NCI-H1092 (cell line): ENCODE data around the gene SLC25A27.
A peak's percentile ranks its signal among the peaks of the same experiment; 100 is the strongest.
"Not testable (repeated sequence)": the region's sequence is repeated elsewhere in the genome, so short reads cannot be mapped to it uniquely, and the experiment has no call there.

ENCODE experiments used
- DNase-seq: peaks from one replicate; lab custom pipeline; 2025; lab: John Stamatoyannopoulos, UW

The SLC25A27 gene

GRCh38 chr6:46652603-46653438 lies at the start of gene SLC25A27, which contains the start of gene CYP39A1:
Gene SLC25A27, plus strand, starts transcription at chr6:46652975. Its CDS starts 218 bp downstream, at chr6:46653193.
Gene CYP39A1, minus strand, starts transcription at chr6:46652818. Its CDS starts 236 bp downstream, at chr6:46652582.
- DNase-seq, result peak; percentile 74

- no peak for DNase-seq
Observed at GRCh38 chr6:46605091-46605797, 47.5 kb upstream of the SLC25A27 start.

GRCh38 chr6:46606338-46606737 lies 46.4 kb upstream of the SLC25A27 start:
- no peak for DNase-seq

GRCh38 chr6:46610862-46611553 lies 41.8 kb upstream of the SLC25A27 start:
- DNase-seq, result no peak

- no peak for DNase-seq
Observed at GRCh38 chr6:46612645-46613044, 40.1 kb upstream of the SLC25A27 start.

- DNase-seq, result no peak
Observed at GRCh38 chr6:46618726-46619125, 34.0 kb upstream of the SLC25A27 start.

GRCh38 chr6:46626228-46626909 lies 26.4 kb upstream of the SLC25A27 start:
- no peak for DNase-seq

- no peak for DNase-seq
Observed at GRCh38 chr6:46626976-46627375, 25.8 kb upstream of the SLC25A27 start.

GRCh38 chr6:46628498-46628897 lies 24.3 kb upstream of the SLC25A27 start:
- DNase-seq, result no peak

- DNase-seq, result no peak
Observed at GRCh38 chr6:46628976-46629375, 23.8 kb upstream of the SLC25A27 start.

GRCh38 chr6:46629691-46630090 lies 23.1 kb upstream of the SLC25A27 start:
- DNase-seq, result no peak

- DNase-seq, result no peak
Observed at GRCh38 chr6:46632053-46632452, 20.7 kb upstream of the SLC25A27 start.

GRCh38 chr6:46635462-46635861 lies 17.3 kb upstream of the SLC25A27 start:
- no peak for DNase-seq

GRCh38 chr6:46637145-46637544 lies 15.6 kb upstream of the SLC25A27 start:
- DNase-seq, result no peak

GRCh38 chr6:46637933-46638332 lies 14.8 kb upstream of the SLC25A27 start:
- no peak for DNase-seq

GRCh38 chr6:46638650-46639049 lies 14.1 kb upstream of the SLC25A27 start:
- DNase-seq, result no peak

GRCh38 chr6:46642928-46643751 lies 9.6 kb upstream of the SLC25A27 start:
- no peak for DNase-seq

- no peak for DNase-seq
Observed at GRCh38 chr6:46645265-46645664, 7.5 kb upstream of the SLC25A27 start.

- DNase-seq, result not testable (repeated sequence)
Observed at GRCh38 chr6:46648108-46648507, 4.7 kb upstream of the SLC25A27 start.

GRCh38 chr6:46648869-46649492 lies 3.8 kb upstream of the SLC25A27 start:
- no peak for DNase-seq

GRCh38 chr6:46651006-46651405 lies 1.8 kb upstream of the SLC25A27 start:
- no peak for DNase-seq
